ENCODE data around the gene KLF2. TPM values are rescaled to one million over a fixed set of nuclear protein-coding genes. Genes with fewer than 3 reads are reported as not detected.
A peak's percentile ranks its signal among the peaks of the same experiment; 100 is the strongest.

The KLF2 gene
- total RNA-seq, 3 donors from 2014 or later: 12.0 to 23.3 (median 21.8) TPM

- Histone ChIP-seq H3K27ac (peak overlapping the region; percentile 50 to 71), H3K27me3 (no peaks in the 10 kb centered on the region), H3K36me3 (no peaks in the 10 kb centered on the region), H3K4me3 (no peak overlapping the region), H3K9me3 (no peaks in the 10 kb centered on the region), H3K4me1 (no peaks in the 10 kb centered on the region)
- TF ChIP-seq, protein P1, sequence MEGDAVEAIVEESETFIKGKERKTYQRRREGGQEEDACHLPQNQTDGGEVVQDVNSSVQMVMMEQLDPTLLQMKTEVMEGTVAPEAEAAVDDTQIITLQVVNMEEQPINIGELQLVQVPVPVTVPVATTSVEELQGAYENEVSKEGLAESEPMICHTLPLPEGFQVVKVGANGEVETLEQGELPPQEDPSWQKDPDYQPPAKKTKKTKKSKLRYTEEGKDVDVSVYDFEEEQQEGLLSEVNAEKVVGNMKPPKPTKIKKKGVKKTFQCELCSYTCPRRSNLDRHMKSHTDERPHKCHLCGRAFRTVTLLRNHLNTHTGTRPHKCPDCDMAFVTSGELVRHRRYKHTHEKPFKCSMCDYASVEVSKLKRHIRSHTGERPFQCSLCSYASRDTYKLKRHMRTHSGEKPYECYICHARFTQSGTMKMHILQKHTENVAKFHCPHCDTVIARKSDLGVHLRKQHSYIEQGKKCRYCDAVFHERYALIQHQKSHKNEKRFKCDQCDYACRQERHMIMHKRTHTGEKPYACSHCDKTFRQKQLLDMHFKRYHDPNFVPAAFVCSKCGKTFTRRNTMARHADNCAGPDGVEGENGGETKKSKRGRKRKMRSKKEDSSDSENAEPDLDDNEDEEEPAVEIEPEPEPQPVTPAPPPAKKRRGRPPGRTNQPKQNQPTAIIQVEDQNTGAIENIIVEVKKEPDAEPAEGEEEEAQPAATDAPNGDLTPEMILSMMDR (IDR thresholded peaks at IDR 0.05): no peak
- TF ChIP-seq POLR2A (IDR thresholded peaks at IDR 0.05) (no peak), POLR2AphosphoS5 (IDR thresholded peaks at IDR 0.05) (peak; percentile 22 to 65 (median 60))
- intact Hi-C loops (cut with DNase I; ENCODE audit: low total_unique reads): no loop called here
- no peak for DNase-seq (ENCODE audit: low spot score in 2 of 2)
These were observed 8.7 kb upstream of the KLF2 start for GRCh38 chr19:16315825-16316505.

DNA sequence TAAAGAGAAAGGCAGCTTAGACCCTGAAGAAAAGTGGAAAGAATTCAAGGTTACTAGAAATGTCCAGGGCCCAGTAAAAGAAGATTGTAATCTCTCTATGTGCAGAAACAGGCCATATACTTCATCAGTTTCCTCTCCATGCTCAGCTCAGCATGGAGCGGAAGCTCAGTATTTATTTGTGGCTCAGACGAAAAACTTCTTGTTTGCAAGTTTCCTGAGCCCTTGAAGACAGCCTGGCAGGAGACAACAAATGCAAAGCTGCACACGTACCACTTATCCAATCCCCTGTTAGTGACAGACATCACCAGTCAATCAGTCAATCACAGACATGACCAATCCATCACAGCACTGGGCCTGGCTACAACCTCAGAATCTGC is 8.1 kb upstream of the KLF2 start:
- H3K36me3 ChIP-seq: no peaks in the 10 kb centered on the region
- no peak for DNase-seq (ENCODE audit: low spot score in 2 of 2)
- TF ChIP-seq, protein P1 (IDR thresholded peaks at IDR 0.05): no peak
- TF ChIP-seq POLR2A (IDR thresholded peaks at IDR 0.05): no peak
- TF ChIP-seq POLR2AphosphoS5 (IDR thresholded peaks at IDR 0.05): no peak
- intact Hi-C loops (cut with DNase I; ENCODE audit: low total_unique reads): no loop called here
- no peaks in the 10 kb centered on the region for H3K4me1 ChIP-seq
- H3K9me3 ChIP-seq: no peaks in the 10 kb centered on the region
- H3K27ac ChIP-seq: peak overlapping the region; percentile 50 to 71
- H3K4me3 ChIP-seq: no peak overlapping the region
- no peaks in the 10 kb centered on the region for H3K27me3 ChIP-seq

GRCh38 chr19:16319481-16319880 is 5.1 kb upstream of the KLF2 start:
- TF ChIP-seq, protein P1 (IDR thresholded peaks at IDR 0.05): no peak
- no peak for TF ChIP-seq POLR2AphosphoS5 (IDR thresholded peaks at IDR 0.05)
- TF ChIP-seq POLR2A (IDR thresholded peaks at IDR 0.05): no peak
- no peak overlapping the region for H3K27ac ChIP-seq
- H3K36me3 ChIP-seq: no peaks in the 10 kb centered on the region
- no peak for DNase-seq (ENCODE audit: low spot score in 2 of 2)
- H3K4me3 ChIP-seq: no peak overlapping the region
- intact Hi-C loops (cut with DNase I; ENCODE audit: low total_unique reads): no loop called here
- H3K4me1 ChIP-seq: no peaks in the 10 kb centered on the region
- H3K9me3 ChIP-seq: no peaks in the 10 kb centered on the region
- H3K27me3 ChIP-seq: no peaks in the 10 kb centered on the region

GRCh38 chr19:16320987-16321386 is 3.6 kb upstream of the KLF2 start:
- intact Hi-C loops (cut with DNase I; ENCODE audit: low total_unique reads): loop anchor here (5.0 kb wide), 1 partner anchor 244 kb away; the partner anchor contains the start of gene TPM4
- no peaks in the 10 kb centered on the region for H3K9me3 ChIP-seq
- H3K4me3 ChIP-seq: no peak overlapping the region
- no peak for DNase-seq (ENCODE audit: low spot score in 2 of 2)
- no peak for TF ChIP-seq POLR2AphosphoS5 (IDR thresholded peaks at IDR 0.05)
- no peak for TF ChIP-seq POLR2A (IDR thresholded peaks at IDR 0.05)
- TF ChIP-seq, protein P1 (IDR thresholded peaks at IDR 0.05): no peak
- H3K27ac ChIP-seq: no peak overlapping the region
- H3K27me3 ChIP-seq: no peaks in the 10 kb centered on the region
- no peaks in the 10 kb centered on the region for H3K36me3 ChIP-seq
- no peaks in the 10 kb centered on the region for H3K4me1 ChIP-seq

DNA sequence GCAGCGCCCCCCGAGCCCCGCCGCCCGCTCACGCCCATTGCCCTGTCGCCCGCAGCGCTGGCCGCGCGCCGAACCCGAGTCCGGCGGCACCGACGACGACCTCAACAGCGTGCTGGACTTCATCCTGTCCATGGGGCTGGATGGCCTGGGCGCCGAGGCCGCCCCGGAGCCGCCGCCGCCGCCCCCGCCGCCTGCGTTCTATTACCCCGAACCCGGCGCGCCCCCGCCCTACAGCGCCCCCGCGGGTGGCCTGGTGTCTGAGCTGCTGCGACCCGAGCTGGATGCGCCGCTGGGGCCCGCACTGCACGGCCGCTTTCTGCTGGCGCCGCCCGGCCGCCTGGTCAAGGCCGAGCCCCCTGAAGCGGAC is 518 bp downstream of the KLF2 start:
- Histone ChIP-seq H3K4me1 (no peaks in the 10 kb centered on the region), H3K4me3 (peak overlapping the region; percentile 80 to 97 (median 94)), H3K27me3 (no peaks in the 10 kb centered on the region), H3K27ac (peak overlapping the region; percentile 89 to 98), H3K9me3 (no peaks in the 10 kb centered on the region), H3K36me3 (no peaks in the 10 kb centered on the region)
- intact Hi-C loops (cut with DNase I; ENCODE audit: low total_unique reads): no loop called here
- TF ChIP-seq POLR2A (IDR thresholded peaks at IDR 0.05) (no peak), POLR2AphosphoS5 (IDR thresholded peaks at IDR 0.05) (no peak)
- DNase-seq (ENCODE audit: low spot score in 2 of 2): no peak
